Mesendoderm (in vitro differentiated cells): Measurements from ENCODE around the gene WAC.
"Not testable (repeated sequence)": the region's sequence is repeated elsewhere in the genome, so short reads cannot be mapped to it uniquely, and the experiment has no call there.

Experiments
- DNase-seq: peaks from one replicate; pipeline ENCODE4 v3.0.0; 2013
- H2AK5ac ChIP-seq: 2 replicates; pipeline ENCODE4 v1.6.1; 2013; ENCODE audit warnings: low read length, inconsistent platforms
- H2BK120ac ChIP-seq: 2 replicates; pipeline ENCODE4 v1.6.1; 2013; ENCODE audit warnings: low read depth, mild to moderate bottlenecking, low read length, moderate library complexity, mixed read lengths
- H2BK15ac ChIP-seq: replicated peaks from 2 replicates; pipeline ENCODE4 v1.6.1; 2013; ENCODE audit warnings: low read depth, mild to moderate bottlenecking, moderate library complexity
- H2BK5ac ChIP-seq: 2 replicates; pipeline ENCODE4 v1.6.1; 2013; ENCODE audit warnings: low read length, inconsistent platforms
- H3K18ac ChIP-seq: 2 replicates; pipeline ENCODE4 v1.6.1; 2013; ENCODE audit warnings: mild to moderate bottlenecking, low read length, mixed read lengths
- H3K23ac ChIP-seq: one replicate; pipeline ENCODE4 v1.6.1; 2013; ENCODE audit warnings: low read length
- H3K27ac ChIP-seq: 2 replicates; pipeline ENCODE4 v1.5.1; 2013; ENCODE audit warnings: low read depth, mild to moderate bottlenecking, inconsistent platforms, low read length, moderate library complexity
- H3K27me3 ChIP-seq: 2 replicates; pipeline ENCODE4 v1.6.1; 2013; ENCODE audit warnings: low read length, control low read depth, mild to moderate bottlenecking, inconsistent platforms; ENCODE audit not compliant: insufficient read depth, poor library complexity
- H3K36me3 ChIP-seq: 2 replicates; pipeline ENCODE4 v1.6.1; 2013; ENCODE audit warnings: low read length, inconsistent platforms; ENCODE audit not compliant: control insufficient read depth, insufficient read depth
- H3K4ac ChIP-seq: one replicate; pipeline ENCODE4 v1.6.1; 2013; ENCODE audit warnings: low read depth, mild to moderate bottlenecking, low read length, moderate library complexity
- H3K4me1 ChIP-seq: 2 replicates; pipeline ENCODE4 v1.6.1; 2013; ENCODE audit warnings: low read depth, low read length, inconsistent platforms; ENCODE audit not compliant: control insufficient read depth
- H3K4me2 ChIP-seq: 2 replicates; pipeline ENCODE4 v1.6.1; 2013; ENCODE audit warnings: low read length
- H3K4me3 ChIP-seq: 2 replicates; pipeline ENCODE4 v1.5.1; 2013; ENCODE audit warnings: mild to moderate bottlenecking, low read length
- H3K56ac ChIP-seq: one replicate; pipeline ENCODE4 v1.6.1; 2013; ENCODE audit warnings: low read length
- H3K79me1 ChIP-seq: 2 replicates; pipeline ENCODE4 v1.6.1; 2013; ENCODE audit warnings: low read length, inconsistent platforms
- H3K79me2 ChIP-seq: 2 replicates; pipeline ENCODE4 v1.6.1; 2013; ENCODE audit warnings: mild to moderate bottlenecking, low read length; ENCODE audit not compliant: control insufficient read depth, insufficient read depth
- H3K9ac ChIP-seq: 2 replicates; pipeline ENCODE4 v1.6.1; 2013; ENCODE audit warnings: low read length, inconsistent platforms
- H4K5ac ChIP-seq: one replicate; pipeline ENCODE4 v1.6.1; 2013; ENCODE audit warnings: low read length
- H4K8ac ChIP-seq: one replicate; pipeline ENCODE4 v1.6.1; 2013; ENCODE audit warnings: low read depth, mild to moderate bottlenecking, control low read depth, low read length, moderate library complexity
- WGBS: extraction: QIAGEN DNeasy Blood & Tissue Kit; methylation state at CpG from one replicate; pipeline ENCODE4 v1.1.7; 2013; ENCODE audit warnings: low lambda C conversion rate, missing lambda C conversion rate; ENCODE audit not compliant: insufficient coverage; ENCODE audit errors: extremely low coverage; 5-methylcytosine and 5-hydroxymethylcytosine counted together

Gene WAC

GRCh38 chr10:28521961-28522360 lies 11.0 kb upstream of the WAC start:
- H4K5ac ChIP-seq, H3K27me3 ChIP-seq, DNase-seq, H3K4ac ChIP-seq, H3K4me2 ChIP-seq, H2BK15ac ChIP-seq, H3K23ac ChIP-seq, H3K4me1 ChIP-seq, H3K27ac ChIP-seq, H3K79me2 ChIP-seq, H3K4me3 ChIP-seq, H3K9ac ChIP-seq, H2BK5ac ChIP-seq, H3K56ac ChIP-seq, H3K36me3 ChIP-seq, H2BK120ac ChIP-seq, H2AK5ac ChIP-seq, H4K8ac ChIP-seq, H3K79me1 ChIP-seq, H3K18ac ChIP-seq: not testable (repeated sequence)
- no CpG with 5 or more reads among the region's 11 CpGs for WGBS

GRCh38 chr10:28523725-28524252 lies 9.1 kb upstream of the WAC start:
- Histone ChIP-seq H3K4me1 (no peaks in the 10 kb centered on the region), H3K4ac (no peak overlapping the region), H3K79me1 (no peaks in the 10 kb centered on the region), H3K36me3 (peaks cover 2% of the 10 kb centered on the region), H3K18ac (no peak overlapping the region), H2AK5ac (no peak overlapping the region), H4K5ac (no peak overlapping the region), H2BK5ac (no peak overlapping the region), H3K56ac (no peak overlapping the region), H4K8ac (no peak overlapping the region), H2BK15ac (no peak overlapping the region), H3K27ac (no peak overlapping the region), H2BK120ac (no peak overlapping the region), H3K4me2 (no peak overlapping the region), H3K9ac (no peak overlapping the region), H3K4me3 (no peak overlapping the region), H3K79me2 (no peaks in the 10 kb centered on the region), H3K23ac (no peak overlapping the region), H3K27me3 (no peaks in the 10 kb centered on the region)
- DNase-seq: no peak
- no CpG with 5 or more reads among the region's 2 CpGs for WGBS

GRCh38 chr10:28530751-28531150 lies 2.2 kb upstream of the WAC start:
- Histone ChIP-seq H3K27me3 (no peaks in the 10 kb centered on the region), H2AK5ac (no peak overlapping the region), H3K36me3 (no peaks in the 10 kb centered on the region), H3K4me2 (no peak overlapping the region), H3K79me1 (peaks cover 4% of the 10 kb centered on the region), H3K9ac (no peak overlapping the region), H3K23ac (no peak overlapping the region), H3K56ac (no peak overlapping the region), H2BK120ac (no peak overlapping the region), H2BK15ac (no peak overlapping the region), H3K4me3 (no peak overlapping the region), H4K8ac (no peak overlapping the region), H3K4me1 (peaks cover 6% of the 10 kb centered on the region), H2BK5ac (no peak overlapping the region), H3K79me2 (peaks cover 23% of the 10 kb centered on the region), H3K4ac (no peak overlapping the region), H3K27ac (no peak overlapping the region), H4K5ac (no peak overlapping the region), H3K18ac (no peak overlapping the region)
- DNase-seq: no peak
- no CpG with 5 or more reads among the region's 3 CpGs for WGBS

GRCh38 chr10:28533186-28533564 lies 257 bp downstream of the WAC start:
- no peak overlapping the region for H3K4me2 ChIP-seq
- peak overlapping the region; percentile 87 for H4K8ac ChIP-seq
- H3K36me3 ChIP-seq: peaks cover 2% of the 10 kb centered on the region
- peak overlapping the region; percentile 91 for H3K23ac ChIP-seq
- H4K5ac ChIP-seq: no peak overlapping the region
- DNase-seq: no peak
- H3K4ac ChIP-seq: peak overlapping the region; percentile 76
- WGBS: no CpG with 5 or more reads among the region's 52 CpGs
- H3K79me2 ChIP-seq: peaks cover 35% of the 10 kb centered on the region
- H3K27me3 ChIP-seq: no peaks in the 10 kb centered on the region
- H2AK5ac ChIP-seq: no peak overlapping the region
- H3K79me1 ChIP-seq: peaks cover 4% of the 10 kb centered on the region
- H2BK120ac ChIP-seq: peak overlapping the region; percentile 75
- peak overlapping the region; percentile 78 for H3K4me3 ChIP-seq
- no peak overlapping the region for H2BK15ac ChIP-seq
- H3K18ac ChIP-seq: peak overlapping the region; percentile 99
- peak overlapping the region; percentile 99 for H3K27ac ChIP-seq
- peak overlapping the region; percentile 95 for H3K9ac ChIP-seq
- peaks cover 6% of the 10 kb centered on the region for H3K4me1 ChIP-seq
- H3K56ac ChIP-seq: peak overlapping the region; percentile 98
- H2BK5ac ChIP-seq: peak overlapping the region; percentile 67

GRCh38 chr10:28533571-28534304 lies 820 bp downstream of the WAC start:
- Histone ChIP-seq H3K56ac (peak overlapping the region; percentile 98), H4K5ac (no peak overlapping the region), H3K4me3 (peak overlapping the region; percentile 78), H3K4ac (peak overlapping the region; percentile 76), H2BK120ac (peak overlapping the region; percentile 75), H3K27me3 (no peaks in the 10 kb centered on the region), H3K9ac (peak overlapping the region; percentile 95), H2BK15ac (no peak overlapping the region), H3K4me2 (peak overlapping the region; percentile 51), H3K4me1 (peaks cover 6% of the 10 kb centered on the region), H3K79me1 (peaks cover 4% of the 10 kb centered on the region), H3K27ac (peak overlapping the region; percentile 99), H4K8ac (peak overlapping the region; percentile 87), H3K36me3 (peaks cover 2% of the 10 kb centered on the region), H3K23ac (peak overlapping the region; percentile 91), H3K18ac (peak overlapping the region; percentile 99), H2BK5ac (no peak overlapping the region), H2AK5ac (no peak overlapping the region), H3K79me2 (peaks cover 39% of the 10 kb centered on the region)
- peak; percentile 65 for DNase-seq
- WGBS: no CpG with 5 or more reads among the region's 64 CpGs
